GM19035 (cell line): ENCODE results near the gene OTOP2.

ENCODE experiments used
- ATAC-seq: cut with Tn5 transposase; IDR thresholded peaks from one replicate; pipeline ENCODE4 v1.9.1; 2021; ENCODE audit not compliant: unreplicated experiment

Gene OTOP2

DNA sequence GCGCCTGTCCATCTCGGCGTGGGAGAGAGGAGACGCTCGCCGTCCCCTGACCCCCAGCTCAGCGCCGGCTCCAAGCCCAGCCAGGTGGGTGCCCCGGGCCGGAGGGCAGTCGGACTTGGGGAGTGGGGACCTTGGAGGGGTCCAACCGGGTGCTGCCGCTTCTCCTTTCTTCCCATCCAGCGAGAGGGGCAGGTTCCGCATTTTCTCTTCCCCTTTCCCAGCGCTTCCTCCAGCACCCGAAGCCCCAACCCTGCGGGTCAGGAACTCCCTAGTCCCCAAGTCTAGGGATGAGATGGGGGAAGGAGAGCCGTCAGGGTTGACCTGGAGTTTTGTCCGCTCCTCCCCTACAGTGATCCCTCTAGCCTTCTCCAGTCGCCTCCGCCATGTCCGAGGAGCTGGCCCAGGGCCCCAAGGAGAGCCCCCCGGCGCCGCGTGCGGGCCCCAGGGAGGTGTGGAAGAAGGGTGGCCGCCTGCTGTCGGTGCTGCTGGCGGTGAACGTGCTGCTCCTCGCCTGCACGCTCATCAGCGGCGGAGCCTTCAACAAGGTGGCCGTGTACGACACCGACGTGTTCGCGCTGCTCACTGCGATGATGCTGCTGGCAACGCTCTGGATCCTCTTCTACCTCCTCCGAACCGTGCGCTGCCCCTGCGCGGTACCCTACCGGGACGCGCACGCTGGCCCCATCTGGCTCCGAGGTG is at the start of gene OTOP2:
Gene OTOP2, plus strand, starts transcription at position 24 of the 699 bp plus-strand sequence. Its CDS starts 360 bp downstream, at position 384.
- no peak for ATAC-seq

- no peak for ATAC-seq
These were observed 49.4 kb upstream of the OTOP2 start for GRCh38 chr17:74874615-74875037.

GRCh38 chr17:74875155-74875976 is 48.7 kb upstream of the OTOP2 start:
- ATAC-seq, result no peak

DNA sequence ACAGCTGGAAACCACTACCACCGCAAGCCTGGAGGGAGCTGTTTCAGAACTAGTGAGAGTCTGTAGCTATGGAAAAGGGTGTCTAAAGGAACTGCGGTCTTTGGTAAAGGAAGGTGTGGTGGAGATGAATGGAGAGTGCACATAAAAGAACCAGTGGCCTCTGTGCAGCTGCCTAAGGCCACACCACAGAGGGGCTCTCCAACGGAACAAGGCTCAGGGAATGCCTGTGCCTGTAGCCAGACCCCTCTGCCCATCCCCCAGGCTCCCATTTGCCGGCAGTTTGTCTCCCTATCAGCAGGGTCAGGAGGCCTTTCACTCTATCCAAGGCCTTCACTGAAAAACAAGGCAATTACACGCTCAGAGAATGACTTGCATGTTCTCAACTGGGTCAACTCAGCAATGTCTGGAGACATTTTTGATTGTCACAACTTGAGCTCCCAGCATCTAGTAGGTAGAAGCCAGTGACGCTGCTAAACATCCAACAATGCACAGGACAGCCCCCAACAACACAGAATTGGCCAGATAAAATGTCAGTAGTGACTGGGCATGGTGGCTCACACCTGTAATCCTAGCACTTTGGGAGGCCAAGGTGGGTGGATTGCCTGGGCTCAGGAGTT is 48.0 kb upstream of the OTOP2 start:
- ATAC-seq, result no peak

GRCh38 chr17:74877592-74878548 is 46.2 kb upstream of the OTOP2 start:
- no peak for ATAC-seq

- ATAC-seq, result no peak
These were observed 45.4 kb upstream of the OTOP2 start for GRCh38 chr17:74878658-74879057.

GRCh38 chr17:74879308-74879707 is 44.8 kb upstream of the OTOP2 start:
- no peak for ATAC-seq

- ATAC-seq, result no peak
These were observed 43.0 kb upstream of the OTOP2 start for GRCh38 chr17:74881073-74881472.

- ATAC-seq, result no peak
These were observed 41.4 kb upstream of the OTOP2 start for GRCh38 chr17:74882517-74883240.

GRCh38 chr17:74883241-74883745 is 40.8 kb upstream of the OTOP2 start:
- ATAC-seq, result no peak

- ATAC-seq, result no peak
These were observed 35.6 kb upstream of the OTOP2 start for GRCh38 chr17:74888469-74888868.

- no peak for ATAC-seq
These were observed 33.5 kb upstream of the OTOP2 start for GRCh38 chr17:74890554-74890953.

DNA sequence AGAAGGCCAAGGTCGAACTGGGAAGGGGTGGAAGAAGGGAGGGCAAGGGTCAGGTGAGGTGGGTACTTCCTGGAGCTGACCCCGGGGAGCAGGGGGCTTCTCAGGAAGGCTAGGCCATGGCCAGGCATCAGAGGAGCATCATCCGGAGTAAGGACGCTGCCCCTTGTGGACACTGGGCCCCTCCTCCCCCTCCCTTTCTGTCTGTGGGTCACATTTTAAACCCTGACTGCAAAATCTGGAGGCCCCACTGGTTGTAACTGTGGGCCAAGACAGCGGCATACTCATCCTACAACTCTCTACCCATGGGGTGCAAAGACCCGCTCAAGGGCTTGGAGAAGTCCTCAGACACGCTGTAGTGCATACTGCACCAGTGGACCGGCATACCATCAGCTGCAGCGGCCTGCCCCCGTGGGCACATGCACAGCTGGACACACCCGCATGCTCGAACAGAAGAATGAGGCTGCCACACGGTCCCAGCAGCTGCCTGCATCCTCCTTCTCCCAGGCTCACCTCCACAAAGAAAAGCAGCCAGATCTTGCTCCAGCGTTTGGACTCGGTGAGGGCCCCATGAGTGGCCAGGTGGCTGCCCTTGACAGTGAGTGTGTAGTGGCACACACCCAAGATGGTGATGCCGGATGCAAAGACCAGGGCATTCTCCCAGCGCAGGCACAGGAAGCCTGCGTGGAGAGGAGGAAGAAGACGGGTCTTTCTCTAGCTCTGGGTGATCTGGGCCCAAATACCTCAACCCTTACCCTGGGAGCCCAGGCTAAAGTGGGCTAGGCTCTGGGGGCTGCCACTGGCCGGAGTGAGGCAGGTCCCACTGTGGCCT is 31.8 kb upstream of the OTOP2 start:
- ATAC-seq, result no peak

GRCh38 chr17:74892974-74893911 is 30.8 kb upstream of the OTOP2 start, which contains the start of gene FADS6:
Gene FADS6, minus strand, starts transcription at chr17:74893633. Its CDS starts 38 bp downstream, at chr17:74893595.
- ATAC-seq, result no peak

DNA sequence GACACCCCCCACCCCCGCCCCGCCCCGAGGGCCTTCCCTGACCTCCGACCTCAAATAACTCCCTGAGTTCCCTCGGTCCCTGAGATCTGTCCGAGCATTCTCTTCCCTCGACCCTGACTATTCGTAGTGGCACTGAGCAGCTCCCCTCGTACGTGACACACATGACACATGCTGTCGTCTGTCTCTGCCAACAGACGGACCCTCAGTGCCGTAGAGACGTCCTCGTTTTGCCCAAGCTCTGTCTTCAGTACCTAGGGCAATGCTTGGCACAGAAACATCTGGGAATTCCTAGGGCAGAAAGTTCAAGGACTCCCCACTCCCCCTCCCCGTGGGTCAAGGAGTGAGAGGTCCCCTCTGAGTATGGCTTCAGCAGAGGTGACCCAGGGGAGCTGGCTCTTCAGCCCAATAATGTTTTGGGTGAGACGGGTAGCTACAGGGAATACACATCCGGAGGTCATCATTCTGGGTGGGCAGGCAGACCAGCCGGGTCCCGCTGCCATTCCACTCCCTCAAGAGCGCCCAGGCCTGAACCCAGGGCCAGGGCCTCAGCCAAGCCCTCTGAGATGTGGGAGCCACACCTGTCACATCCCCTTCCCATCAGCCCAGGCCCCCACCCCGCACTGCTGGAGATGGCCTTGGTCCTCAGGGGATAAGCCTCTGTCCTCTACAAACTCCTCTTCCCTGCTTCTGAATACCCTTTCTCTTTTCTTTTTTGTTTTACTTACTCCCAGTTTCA is 30.0 kb upstream of the OTOP2 start:
- ATAC-seq, result no peak

DNA sequence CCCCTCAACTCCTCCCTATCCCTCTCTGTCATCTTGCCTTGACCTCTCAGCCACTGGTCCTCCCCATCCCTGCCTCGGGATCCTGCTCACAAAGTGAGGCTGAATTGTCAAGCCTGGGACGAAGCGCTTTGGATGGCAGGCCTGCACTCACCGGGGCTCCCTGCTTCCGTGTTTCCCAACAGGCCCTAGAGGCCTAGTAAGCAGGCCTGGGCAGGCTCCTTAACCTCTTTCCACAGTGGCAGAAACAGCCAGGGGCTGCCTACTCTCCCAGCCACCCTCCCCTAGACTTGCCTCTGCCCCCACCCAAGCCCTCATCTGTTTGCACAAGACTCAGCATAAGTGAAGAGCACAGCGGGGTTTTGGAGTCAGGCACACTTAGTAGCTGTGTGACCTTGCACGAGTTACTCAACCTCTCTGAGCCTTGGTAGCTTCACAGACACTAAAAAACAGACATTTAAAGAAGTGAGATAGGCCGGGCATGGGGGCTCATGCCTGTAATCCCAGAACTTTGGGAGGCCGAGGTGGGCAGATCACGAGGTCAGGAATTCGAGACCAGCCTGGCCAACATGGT is 25.6 kb upstream of the OTOP2 start:
- ATAC-seq, result no peak

DNA sequence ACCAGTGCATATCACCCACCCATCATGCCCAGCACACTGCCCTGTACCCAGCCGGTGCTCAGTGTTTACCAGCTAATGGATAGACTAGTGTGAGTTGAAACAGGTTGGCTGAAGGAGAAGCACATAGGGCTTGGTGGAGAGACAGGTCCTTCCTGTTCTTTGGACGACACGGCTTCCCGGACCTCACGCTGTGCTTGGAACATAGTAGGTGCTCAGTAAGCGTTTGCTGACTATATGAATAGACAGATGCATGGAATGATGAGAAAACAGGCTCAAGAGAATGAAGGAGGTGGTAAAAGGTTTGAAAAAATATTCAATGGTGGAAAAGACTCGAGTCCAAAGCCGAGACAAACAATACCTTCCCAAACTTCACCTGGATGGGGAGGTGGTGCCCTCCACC is 23.9 kb upstream of the OTOP2 start:
- ATAC-seq, result no peak
